Transverse colon (tissue), 4 donors: ENCODE results near the gene TTBK1. TPM values are rescaled to one million over a fixed set of nuclear protein-coding genes. Genes with fewer than 3 reads are reported as not detected.

Source experiments
- DNase-seq: peaks from one replicate; pipeline ENCODE4 v3.0.0-alpha.2; 2019
- H3K27ac ChIP-seq, 4 donors: fragments of 200-600 bp; sonication (generic); 2 replicates each; pipeline ENCODE4 v1.5.1; 2016 to 2018; ENCODE audit warnings: inconsistent platforms in 4 of 4
- H3K27me3 ChIP-seq: fragments of 200-600 bp; sonication (generic); 2 replicates; pipeline ENCODE4 v1.5.1; 2017; ENCODE audit warnings: inconsistent platforms
- H3K36me3 ChIP-seq, 4 donors: fragments of 200-600 bp; sonication (generic); 2 replicates each; pipeline ENCODE4 v1.5.1; 2017 to 2019; ENCODE audit warnings: inconsistent platforms in 4 of 4
- H3K4me1 ChIP-seq, 4 donors: fragments of 200-600 bp; sonication (generic); 2 replicates each; pipeline ENCODE4 v1.5.1; 2017 to 2020; ENCODE audit warnings: inconsistent platforms in 4 of 4
- H3K4me3 ChIP-seq, 4 donors: fragments of 200-600 bp; sonication (generic); 1 replicate in 1 of 4; 2 replicates in 3 of 4; pipeline versions ENCODE4 v1.5.1 to v1.6.1; 2017 to 2019; ENCODE audit warnings: inconsistent platforms in 4 of 4
- H3K9me3 ChIP-seq, 2 donors: fragments of 200-600 bp; sonication (generic); 2 replicates each; pipeline ENCODE4 v1.5.1; 2017 to 2019; ENCODE audit warnings: inconsistent platforms in 2 of 2
- CTCF ChIP-seq, 5 experiments: fragments of 200-600 bp in 3 of 5; fragments of 450-650 bp in 2 of 5; sonication (generic) in 3 of 5; IDR thresholded peaks; 1 replicate in 2 of 5; 2 replicates in 3 of 5; pipeline ENCODE4 v1.5.1; 2016 to 2017; ENCODE audit warnings: antibody characterized with exemption in 5 of 5, inconsistent platforms in 3 of 5, mild to moderate bottlenecking in 2 of 5, moderate library complexity in 1 of 5
- EP300 ChIP-seq: sonication (generic); formaldehyde crosslinking; IDR thresholded peaks from one replicate; pipeline ENCODE4 v1.6.1; 2017; ENCODE audit warnings: antibody characterized with exemption, low read depth
- POLR2A ChIP-seq: fragments of 450-650 bp; IDR thresholded peaks from one replicate; pipeline ENCODE4 v1.6.1; 2016; ENCODE audit warnings: antibody characterized with exemption, mild to moderate bottlenecking, moderate library complexity
- POLR2AphosphoS5 ChIP-seq, 3 donors: sonication (generic); formaldehyde crosslinking; IDR thresholded peaks; one replicate each; pipeline ENCODE4 v1.6.1; 2016; ENCODE audit warnings: antibody characterized with exemption in 3 of 3
- WGBS, 2 donors: methylation state at CpG; one replicate each; pipeline ENCODE4 v1.1.5; 2018; ENCODE audit warnings: low coverage in 1 of 2; 5-methylcytosine and 5-hydroxymethylcytosine counted together
- in situ Hi-C, 4 donors: fragments of 200-750 bp; cut with MboI; loops; one replicate each; pipeline versions ENCODE4 v1.15.0 to v1.15.1; 2017; ENCODE audit warnings: low sequenced_read_pairs in 3 of 4, low pct_ligation_motif_present in 1 of 4, low pct_unique_long_range_greater_than_20kb in 1 of 4
- intact Hi-C: fragments of 100-400 bp; cut with DNase I; formaldehyde crosslinking; loops from one replicate; pipeline ENCODE4 v1.15.1; 2023; ENCODE audit warnings: low total_unique reads
- total RNA-seq, 4 donors: library from RNA; depleted of rRNA; stranded (reverse); fragments of >200 nt; gene quantifications; one replicate each; pipeline ENCODE4 v1.1.0, GENCODE V29; 2016

Gene TTBK1
- total RNA-seq, 4 donors from 2014 or later = 0.20 to 1.1 (median 0.36) TPM

DNA sequence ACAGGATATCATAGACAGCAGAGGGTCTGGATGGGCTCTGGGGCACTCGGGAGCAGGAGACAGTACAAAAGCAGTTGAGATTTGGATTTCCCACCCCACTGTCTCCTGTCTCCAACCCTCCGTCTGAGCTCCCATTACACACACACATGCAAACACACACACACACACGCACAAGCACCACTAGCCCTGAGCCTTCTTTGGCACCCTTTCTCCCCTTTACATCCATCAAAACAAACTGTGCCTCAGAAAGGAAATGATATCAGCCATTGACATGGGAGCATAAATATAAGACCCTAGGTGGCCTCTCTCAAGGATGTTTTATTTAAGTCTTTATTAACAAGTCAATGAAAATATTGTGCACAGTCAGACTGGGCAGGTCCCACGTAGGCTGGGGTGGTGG is 17.5 kb downstream of the TTBK1 start:
- DNase-seq = no peak
- Histone ChIP-seq H3K27me3 (no peaks in the 10 kb centered on the region), H3K9me3 (no peaks in the 10 kb centered on the region), H3K36me3 (no peaks in the 10 kb centered on the region), H3K4me3 (no peak overlapping the region), H3K4me1 (no peaks in the 10 kb centered on the region), H3K27ac (no peak overlapping the region)
- intact Hi-C loops (loop anchor here (5.0 kb wide), 2 partner anchors 72 to 247 kb away; no protein-coding TSS in a partner anchor), in situ Hi-C loops (loop anchor here in 1 of 4 donors (10.0 kb wide), 1 partner anchor 74 kb away; no protein-coding TSS in a partner anchor)
- 70 to 85% methylated on average over 3 to 4 of the region's 4 CpGs for WGBS, 2 donors
- TF ChIP-seq CTCF (IDR thresholded peaks at IDR 0.05) = no peak
- no peak for TF ChIP-seq POLR2AphosphoS5 (IDR thresholded peaks at IDR 0.05)
- TF ChIP-seq POLR2A = no peak
- no peak for TF ChIP-seq EP300

DNA sequence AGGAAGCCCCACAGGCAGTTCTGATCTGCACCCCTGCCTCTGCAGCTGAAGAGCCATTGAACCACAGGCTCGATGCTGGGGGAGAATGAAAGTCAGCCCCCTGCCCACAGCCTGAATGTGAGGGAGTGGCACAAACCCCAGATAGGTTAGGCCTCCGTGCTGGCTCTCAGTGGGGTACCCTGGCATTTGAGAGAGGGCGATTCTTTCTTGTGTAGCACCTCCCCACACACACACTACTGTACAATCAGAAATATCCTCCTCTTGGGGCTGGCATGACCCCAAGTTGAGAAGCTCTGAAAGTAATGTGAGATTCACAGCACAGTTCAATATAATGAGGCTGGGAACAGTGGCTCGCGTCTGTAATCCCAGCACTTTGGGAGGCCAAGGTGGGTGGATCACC is 17.9 kb downstream of the TTBK1 start:
- H3K4me1 ChIP-seq = no peaks in the 10 kb centered on the region
- H3K9me3 ChIP-seq = no peaks in the 10 kb centered on the region
- 65 to 86% methylated on average over 2 to 5 of the region's 5 CpGs for WGBS, 2 donors
- H3K27me3 ChIP-seq = no peaks in the 10 kb centered on the region
- no peak for DNase-seq
- H3K36me3 ChIP-seq = no peaks in the 10 kb centered on the region
- no peak overlapping the region for H3K27ac ChIP-seq
- no peak overlapping the region for H3K4me3 ChIP-seq
- in situ Hi-C loops (loop anchor here in 1 of 4 donors (10.0 kb wide), 1 partner anchor 74 kb away; no protein-coding TSS in a partner anchor), intact Hi-C loops (loop anchor here (5.0 kb wide), 2 partner anchors 71 to 246 kb away; no protein-coding TSS in a partner anchor)
- TF ChIP-seq POLR2A (no peak), CTCF (IDR thresholded peaks at IDR 0.05) (no peak), POLR2AphosphoS5 (IDR thresholded peaks at IDR 0.05) (no peak), EP300 (no peak)

- no peak overlapping the region for H3K4me3 ChIP-seq
- TF ChIP-seq CTCF (IDR thresholded peaks at IDR 0.05) (no peak), EP300 (no peak), POLR2A (no peak), POLR2AphosphoS5 (IDR thresholded peaks at IDR 0.05) (no peak)
- in situ Hi-C loops (loop anchor here in 1 of 4 donors (10.0 kb wide), 1 partner anchor 73 kb away; no protein-coding TSS in a partner anchor), intact Hi-C loops (loop anchor here (5.0 kb wide), 2 partner anchors 70 to 245 kb away; no protein-coding TSS in a partner anchor)
- H3K9me3 ChIP-seq = no peaks in the 10 kb centered on the region
- no peaks in the 10 kb centered on the region for H3K36me3 ChIP-seq
- DNase-seq = no peak
- peaks cover 0 to 3% (median 2%) of the 10 kb centered on the region in 4 donors for H3K4me1 ChIP-seq
- H3K27me3 ChIP-seq = no peaks in the 10 kb centered on the region
- no peak overlapping the region for H3K27ac ChIP-seq
- 50 to 63% methylated on average over 9 to 14 of the region's 14 CpGs for WGBS, 2 donors
Observed at GRCh38 chr6:43262000-43262779, 18.9 kb downstream of the TTBK1 start.

GRCh38 chr6:43262780-43263313 is 19.6 kb downstream of the TTBK1 start:
- intact Hi-C loops (loop anchor here (5.0 kb wide), 2 partner anchors 69 to 244 kb away; no protein-coding TSS in a partner anchor), in situ Hi-C loops (loop anchor here in 1 of 4 donors (10.0 kb wide), 1 partner anchor 72 kb away; no protein-coding TSS in a partner anchor)
- peaks cover 3 to 9% (median 8%) of the 10 kb centered on the region in 4 donors for H3K4me1 ChIP-seq
- H3K9me3 ChIP-seq = no peaks in the 10 kb centered on the region
- no peaks in the 10 kb centered on the region for H3K36me3 ChIP-seq
- WGBS, 2 donors = 93% methylated on average over 31 of the region's 39 CpGs; no CpG with 5 or more reads in 1 of the 2 donors
- TF ChIP-seq POLR2AphosphoS5 (IDR thresholded peaks at IDR 0.05) (no peak), POLR2A (no peak), EP300 (no peak), CTCF (IDR thresholded peaks at IDR 0.05) (no peak)
- no peak for DNase-seq
- no peak overlapping the region for H3K4me3 ChIP-seq
- H3K27me3 ChIP-seq = no peaks in the 10 kb centered on the region
- no peak overlapping the region for H3K27ac ChIP-seq
